ENCODE data around the gene TMEM132C.

Gene TMEM132C

DNA sequence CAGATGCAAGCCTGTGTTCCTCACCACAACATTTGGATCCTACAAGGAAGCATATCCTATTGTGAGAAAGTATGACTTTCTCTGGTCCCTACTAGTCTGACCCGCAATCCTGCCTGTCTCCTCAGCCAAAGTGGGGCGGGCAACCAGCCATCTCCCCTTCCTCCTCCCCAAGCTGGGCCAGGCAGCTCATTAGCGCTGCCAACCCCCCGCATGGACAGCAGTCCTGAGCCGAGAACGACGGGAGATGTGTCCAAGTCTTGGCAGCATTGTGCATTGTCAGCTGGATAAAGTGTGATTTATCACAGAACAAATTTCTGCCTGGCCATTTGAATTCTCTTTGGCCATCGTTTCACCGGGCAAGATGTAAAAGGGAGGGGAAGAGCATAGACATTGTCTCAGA lies 417.4 kb downstream of the TMEM132C start:
- no peaks in the 10 kb centered on the region for H3K9me2 ChIP-seq (replicated peaks; ENCODE audit: insufficient read depth, low read length)
- no peaks in the 10 kb centered on the region for H3K4me1 ChIP-seq (ENCODE audit: low read length)
- no peaks in the 10 kb centered on the region for H3K27me3 ChIP-seq (replicated peaks; ENCODE audit: insufficient read depth, low read length)
- H3K9me3 ChIP-seq (replicated peaks; ENCODE audit: insufficient read depth, low read length), result no peaks in the 10 kb centered on the region
- H3F3A ChIP-seq (ENCODE audit: insufficient read depth, low read length), result no peaks in the 10 kb centered on the region
- H3K27ac ChIP-seq (ENCODE audit: low read length), result no peak overlapping the region
- no peaks in the 10 kb centered on the region for H3K36me3 ChIP-seq (replicated peaks; ENCODE audit: insufficient read depth, low read length)
- H4K20me1 ChIP-seq (ENCODE audit: insufficient read depth, low read length), result no peaks in the 10 kb centered on the region
- H3K4me3 ChIP-seq (ENCODE audit: low read length), result no peak overlapping the region
- no peaks in the 10 kb centered on the region for H3K79me2 ChIP-seq (ENCODE audit: low read length)
- TF ChIP-seq EZH2 (optimal IDR thresholded peaks at IDR 0.05; ENCODE audit: low read depth, low read length) (no peak), EZH2phosphoT487 (IDR thresholded peaks at IDR 0.05; ENCODE audit: low read length) (no peak)
- TF ChIP-seq, protein P1, sequence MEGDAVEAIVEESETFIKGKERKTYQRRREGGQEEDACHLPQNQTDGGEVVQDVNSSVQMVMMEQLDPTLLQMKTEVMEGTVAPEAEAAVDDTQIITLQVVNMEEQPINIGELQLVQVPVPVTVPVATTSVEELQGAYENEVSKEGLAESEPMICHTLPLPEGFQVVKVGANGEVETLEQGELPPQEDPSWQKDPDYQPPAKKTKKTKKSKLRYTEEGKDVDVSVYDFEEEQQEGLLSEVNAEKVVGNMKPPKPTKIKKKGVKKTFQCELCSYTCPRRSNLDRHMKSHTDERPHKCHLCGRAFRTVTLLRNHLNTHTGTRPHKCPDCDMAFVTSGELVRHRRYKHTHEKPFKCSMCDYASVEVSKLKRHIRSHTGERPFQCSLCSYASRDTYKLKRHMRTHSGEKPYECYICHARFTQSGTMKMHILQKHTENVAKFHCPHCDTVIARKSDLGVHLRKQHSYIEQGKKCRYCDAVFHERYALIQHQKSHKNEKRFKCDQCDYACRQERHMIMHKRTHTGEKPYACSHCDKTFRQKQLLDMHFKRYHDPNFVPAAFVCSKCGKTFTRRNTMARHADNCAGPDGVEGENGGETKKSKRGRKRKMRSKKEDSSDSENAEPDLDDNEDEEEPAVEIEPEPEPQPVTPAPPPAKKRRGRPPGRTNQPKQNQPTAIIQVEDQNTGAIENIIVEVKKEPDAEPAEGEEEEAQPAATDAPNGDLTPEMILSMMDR (IDR thresholded peaks at IDR 0.05; ENCODE audit: low read length), result no peak
- DNase-seq, result no peak
- H2AFZ ChIP-seq (ENCODE audit: low read length), result no peak overlapping the region
- no peak overlapping the region for H3K9ac ChIP-seq (ENCODE audit: low read length)
- H3K4me2 ChIP-seq (ENCODE audit: low read depth, low read length), result no peak overlapping the region

- H4K20me1 ChIP-seq (ENCODE audit: insufficient read depth, low read length), result no peaks in the 10 kb centered on the region
- TF ChIP-seq, protein P1 (IDR thresholded peaks at IDR 0.05; ENCODE audit: low read length), result no peak
- TF ChIP-seq EZH2 (optimal IDR thresholded peaks at IDR 0.05; ENCODE audit: low read depth, low read length) (no peak), EZH2phosphoT487 (IDR thresholded peaks at IDR 0.05; ENCODE audit: low read length) (no peak)
- H3K4me3 ChIP-seq (ENCODE audit: low read length), result no peak overlapping the region
- no peak overlapping the region for H2AFZ ChIP-seq (ENCODE audit: low read length)
- no peaks in the 10 kb centered on the region for H3F3A ChIP-seq (ENCODE audit: insufficient read depth, low read length)
- no peaks in the 10 kb centered on the region for H3K36me3 ChIP-seq (replicated peaks; ENCODE audit: insufficient read depth, low read length)
- no peak for DNase-seq
- H3K9me3 ChIP-seq (replicated peaks; ENCODE audit: insufficient read depth, low read length), result no peaks in the 10 kb centered on the region
- no peak overlapping the region for H3K4me2 ChIP-seq (ENCODE audit: low read depth, low read length)
- H3K4me1 ChIP-seq (ENCODE audit: low read length), result no peaks in the 10 kb centered on the region
- H3K27me3 ChIP-seq (replicated peaks; ENCODE audit: insufficient read depth, low read length), result no peaks in the 10 kb centered on the region
- no peaks in the 10 kb centered on the region for H3K9me2 ChIP-seq (replicated peaks; ENCODE audit: insufficient read depth, low read length)
- H3K79me2 ChIP-seq (ENCODE audit: low read length), result no peaks in the 10 kb centered on the region
- no peak overlapping the region for H3K9ac ChIP-seq (ENCODE audit: low read length)
- H3K27ac ChIP-seq (ENCODE audit: low read length), result no peak overlapping the region
These were observed 419.0 kb downstream of the TMEM132C start for GRCh38 chr12:128685903-128686475.

DNA sequence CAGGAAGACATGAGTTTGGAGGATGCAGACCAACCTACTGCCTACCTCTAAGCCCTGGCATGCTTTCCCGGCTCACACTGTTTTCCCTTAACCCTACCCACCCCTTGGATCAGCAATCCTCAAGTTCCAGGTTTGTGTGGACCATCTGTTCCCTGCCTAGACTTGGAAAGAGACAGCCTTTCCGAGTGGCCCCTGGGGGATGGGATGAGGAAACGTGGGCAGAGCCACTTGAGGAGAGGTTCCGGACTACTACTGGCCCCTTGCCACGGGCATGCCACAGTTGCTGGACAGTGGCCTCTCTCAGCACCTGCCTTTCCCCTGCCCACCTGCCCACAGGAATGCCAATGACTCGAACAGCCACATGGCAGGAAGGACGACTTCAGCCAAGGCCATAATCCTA lies 420.9 kb downstream of the TMEM132C start:
- Histone ChIP-seq H2AFZ (ENCODE audit: low read length) (no peak overlapping the region), H3K4me1 (ENCODE audit: low read length) (no peaks in the 10 kb centered on the region), H3K4me3 (ENCODE audit: low read length) (no peak overlapping the region), H3K79me2 (ENCODE audit: low read length) (no peaks in the 10 kb centered on the region), H3K27me3 (replicated peaks; ENCODE audit: insufficient read depth, low read length) (no peaks in the 10 kb centered on the region), H3K9me2 (replicated peaks; ENCODE audit: insufficient read depth, low read length) (no peaks in the 10 kb centered on the region), H3K36me3 (replicated peaks; ENCODE audit: insufficient read depth, low read length) (no peaks in the 10 kb centered on the region), H3K4me2 (ENCODE audit: low read depth, low read length) (no peak overlapping the region), H3K27ac (ENCODE audit: low read length) (no peak overlapping the region), H3K9ac (ENCODE audit: low read length) (no peak overlapping the region), H3F3A (ENCODE audit: insufficient read depth, low read length) (no peaks in the 10 kb centered on the region), H3K9me3 (replicated peaks; ENCODE audit: insufficient read depth, low read length) (no peaks in the 10 kb centered on the region), H4K20me1 (ENCODE audit: insufficient read depth, low read length) (no peaks in the 10 kb centered on the region)
- no peak for TF ChIP-seq EZH2phosphoT487 (IDR thresholded peaks at IDR 0.05; ENCODE audit: low read length)
- TF ChIP-seq EZH2 (optimal IDR thresholded peaks at IDR 0.05; ENCODE audit: low read depth, low read length), result no peak
- TF ChIP-seq, protein P1 (IDR thresholded peaks at IDR 0.05; ENCODE audit: low read length), result no peak
- no peak for DNase-seq

Measured in MM.1S (cell line).